ENCODE data around the gene UBE2G1. TPM values are rescaled to one million over a fixed set of nuclear protein-coding genes. Genes with fewer than 3 reads are reported as not detected.
"Not testable (repeated sequence)": the region's sequence is repeated elsewhere in the genome, so short reads cannot be mapped to it uniquely, and the experiment has no call there.

Gene UBE2G1
- total RNA-seq, 2 donors from 2014 or later, result 38.8 to 47.7 TPM

GRCh38 chr17:4263282-4264215 lies 102.9 kb downstream of the UBE2G1 start, which contains the start of gene ANKFY1:
ANKFY1 (minus strand) TSS chr17:4263979; CDS start chr17:4263941, 38 bp downstream.
- Histone ChIP-seq H3K27ac (peak within 1 kb of the TSS; percentile 74 to 79), H3K4me3 (peak within 1 kb of the TSS; percentile 95), H3K9me3 (no peaks in the 10 kb centered on the region), H3K36me3 (peaks cover under 1% of the 10 kb centered on the region), H3K27me3 (replicated peaks; ENCODE audit: insufficient read depth) (no peaks in the 10 kb centered on the region), H3K4me1 (ENCODE audit: control insufficient read depth in 1 of 2, low read depth in 2 of 2) (peaks cover 7 to 32% of the 10 kb centered on the region in 2 donors)
- DNase-seq (ENCODE audit: low spot score) (peak; percentile 68), ATAC-seq (ENCODE audit: insufficient number of reproducible peaks, low FRiP score, low read depth) (peak; percentile 91)
- no peak for TF ChIP-seq CTCF (IDR thresholded peaks at IDR 0.05)

- H3K27me3 ChIP-seq (replicated peaks; ENCODE audit: insufficient read depth), result no peaks in the 10 kb centered on the region
- no peak overlapping the region for H3K27ac ChIP-seq
Measured at GRCh38 chr17:4262703-4263102, 103.8 kb downstream of the UBE2G1 start.

GRCh38 chr17:4261452-4261851 lies 105.0 kb downstream of the UBE2G1 start:
- DNase-seq (ENCODE audit: low spot score) (no peak), ATAC-seq (ENCODE audit: insufficient number of reproducible peaks, low FRiP score, low read depth) (no peak)
- Histone ChIP-seq H3K9me3 (no peaks in the 10 kb centered on the region), H3K27ac (no peak overlapping the region), H3K36me3 (no peaks in the 10 kb centered on the region), H3K4me1 (ENCODE audit: control insufficient read depth in 1 of 2, low read depth in 2 of 2) (peaks cover 7 to 32% of the 10 kb centered on the region in 2 donors), H3K27me3 (replicated peaks; ENCODE audit: insufficient read depth) (no peaks in the 10 kb centered on the region), H3K4me3 (no peak overlapping the region)
- TF ChIP-seq CTCF (IDR thresholded peaks at IDR 0.05), result no peak

More at GRCh38 chr17:4262703-4263102, 103.8 kb downstream of the UBE2G1 start:
- H3K4me3 ChIP-seq, result peak overlapping the region; percentile 95
- no peaks in the 10 kb centered on the region for H3K9me3 ChIP-seq
- no peak for TF ChIP-seq CTCF (IDR thresholded peaks at IDR 0.05)
- DNase-seq (ENCODE audit: low spot score) (no peak), ATAC-seq (ENCODE audit: insufficient number of reproducible peaks, low FRiP score, low read depth) (no peak)
- H3K4me1 ChIP-seq (ENCODE audit: control insufficient read depth in 1 of 2, low read depth in 2 of 2), result peaks cover 7 to 32% of the 10 kb centered on the region in 2 donors
- no peaks in the 10 kb centered on the region for H3K36me3 ChIP-seq

GRCh38 chr17:4258867-4259266 lies 107.6 kb downstream of the UBE2G1 start:
- Histone ChIP-seq H3K4me1 (ENCODE audit: control insufficient read depth in 1 of 2, low read depth in 2 of 2) (peaks cover 7 to 22% of the 10 kb centered on the region in 2 donors), H3K36me3 (no peaks in the 10 kb centered on the region), H3K9me3 (no peaks in the 10 kb centered on the region), H3K4me3 (no peak overlapping the region), H3K27me3 (replicated peaks; ENCODE audit: insufficient read depth) (no peaks in the 10 kb centered on the region), H3K27ac (no peak overlapping the region)
- DNase-seq (ENCODE audit: low spot score) (no peak), ATAC-seq (ENCODE audit: insufficient number of reproducible peaks, low FRiP score, low read depth) (no peak)
- TF ChIP-seq CTCF (IDR thresholded peaks at IDR 0.05), result no peak

GRCh38 chr17:4256952-4257351 lies 109.5 kb downstream of the UBE2G1 start:
- Histone ChIP-seq H3K9me3 (no peaks in the 10 kb centered on the region), H3K4me3 (no peak overlapping the region), H3K27ac (no peak overlapping the region), H3K36me3 (no peaks in the 10 kb centered on the region), H3K27me3 (replicated peaks; ENCODE audit: insufficient read depth) (no peaks in the 10 kb centered on the region), H3K4me1 (ENCODE audit: control insufficient read depth in 1 of 2, low read depth in 2 of 2) (peaks cover 0 to 18% of the 10 kb centered on the region in 2 donors)
- ATAC-seq (ENCODE audit: insufficient number of reproducible peaks, low FRiP score, low read depth) (no peak), DNase-seq (ENCODE audit: low spot score) (no peak)
- no peak for TF ChIP-seq CTCF (IDR thresholded peaks at IDR 0.05)

GRCh38 chr17:4255271-4255670 lies 111.2 kb downstream of the UBE2G1 start:
- not testable (repeated sequence) for H3K36me3 ChIP-seq; H3K27me3 ChIP-seq (replicated peaks; ENCODE audit: insufficient read depth); ATAC-seq (ENCODE audit: insufficient number of reproducible peaks, low FRiP score, low read depth); H3K4me3 ChIP-seq; H3K27ac ChIP-seq; DNase-seq (ENCODE audit: low spot score); H3K9me3 ChIP-seq
- H3K4me1 ChIP-seq (ENCODE audit: control insufficient read depth in 1 of 2, low read depth in 2 of 2), result peaks cover 4 to 22% of the 10 kb centered on the region in 2 donors

Data from thoracic aorta (tissue), 2 donors.